AG04450 (cell line): Measurements from ENCODE around the gene ABTB1. TPM values are rescaled to one million over a fixed set of nuclear protein-coding genes. Genes with fewer than 3 reads are reported as not detected.

Experiments
- CTCF ChIA-PET: fragments of 300-600, 350-600 bp; formaldehyde crosslinking; extraction: SDS; loops from one replicate; lab custom pipeline; 2022; ENCODE audit warnings: antibody characterized with exemption, inconsistent platforms; lab: Charles Lee
- POLR2A ChIA-PET: fragments of 350-600 bp; formaldehyde crosslinking; extraction: SDS; loops from one replicate; lab custom pipeline; 2021; ENCODE audit warnings: antibody characterized with exemption, inconsistent platforms; lab: Yijun Ruan, JAX
- DNase-seq: peaks from one replicate; pipeline ENCODE4 v3.0.0-alpha.2; 2011; ENCODE audit warnings: low read depth, low spot score
- H3K27ac ChIP-seq: one replicate; pipeline ENCODE4 v1.5.1; 2012; ENCODE audit warnings: low read depth, low read length, control low read depth
- H3K27me3 ChIP-seq: one replicate; pipeline ENCODE4 v1.6.0; 2012; ENCODE audit warnings: low read length; ENCODE audit not compliant: control insufficient read depth, insufficient read depth
- H3K4me3 ChIP-seq: 2 replicates; pipeline ENCODE4 v1.5.1; 2011; ENCODE audit warnings: mild to moderate bottlenecking, low read depth, low read length, control low read depth
- H3K9me3 ChIP-seq: 2 replicates; pipeline ENCODE4 v1.5.1; 2012; ENCODE audit warnings: low read length; ENCODE audit not compliant: control insufficient read depth, insufficient read depth
- CTCF ChIP-seq: IDR thresholded peaks from 2 replicates; pipeline ENCODE4 v1.5.1; 2011; ENCODE audit warnings: low read depth, low read length, control low read depth, inconsistent platforms
- polyA plus RNA-seq: library from polyadenylated mRNA; depleted of rRNA; stranded (reverse); fragments of >200 nt; gene quantifications from 2 replicates; pipeline ENCODE4 v1.2.3, GENCODE V29; 2011

ABTB1 gene
- polyA plus RNA-seq, 1 experiment: 15.5 TPM

- POLR2A ChIA-PET: interaction anchor here (0.6 kb wide), 1 partner anchor 13 kb away, joined by 6 read pairs; no protein-coding TSS in a partner anchor
- no peak for TF ChIP-seq CTCF
- CTCF ChIA-PET: interaction anchor here (0.6 to 1.8 kb wide), 3 partner anchors 13 to 326 kb away, joined by 3 to 6 read pairs (median 4); no protein-coding TSS in a partner anchor
These were observed 27.9 kb upstream of the ABTB1 start for GRCh38 chr3:127644641-127645370.

GRCh38 chr3:127645371-127646015 lies 27.3 kb upstream of the ABTB1 start:
- no peak for TF ChIP-seq CTCF
- H3K9me3 ChIP-seq: no peaks in the 10 kb centered on the region
- CTCF ChIA-PET: interaction anchor here (1.3 to 1.8 kb wide), 2 partner anchors 187 to 326 kb away, joined by 3 to 6 read pairs; no protein-coding TSS in a partner anchor
- DNase-seq: no peak
- POLR2A ChIA-PET: interaction anchor here (0.6 kb wide), 1 partner anchor 12 kb away, joined by 6 read pairs; no protein-coding TSS in a partner anchor
- H3K27ac ChIP-seq: no peak overlapping the region
- peaks cover 10% of the 10 kb centered on the region for H3K27me3 ChIP-seq
- no peak overlapping the region for H3K4me3 ChIP-seq

More at GRCh38 chr3:127644641-127645370, 27.9 kb upstream of the ABTB1 start:
- Histone ChIP-seq H3K27ac (no peak overlapping the region), H3K27me3 (peaks cover 10% of the 10 kb centered on the region), H3K9me3 (no peaks in the 10 kb centered on the region), H3K4me3 (no peak overlapping the region)
- DNase-seq: no peak

GRCh38 chr3:127646501-127647046 lies 26.2 kb upstream of the ABTB1 start:
- no peak overlapping the region for H3K4me3 ChIP-seq
- TF ChIP-seq CTCF: no peak
- DNase-seq: no peak
- H3K9me3 ChIP-seq: no peaks in the 10 kb centered on the region
- no peak overlapping the region for H3K27ac ChIP-seq
- POLR2A ChIA-PET: no interaction called here
- peaks cover 10% of the 10 kb centered on the region for H3K27me3 ChIP-seq
- CTCF ChIA-PET: interaction anchor here (0.6 to 1.2 kb wide), 3 partner anchors 186 to 324 kb away, joined by 3 to 4 read pairs (median 3); no protein-coding TSS in a partner anchor

GRCh38 chr3:127647166-127647844 lies 25.4 kb upstream of the ABTB1 start:
- DNase-seq: no peak
- H3K27ac ChIP-seq: no peak overlapping the region
- peaks cover 10% of the 10 kb centered on the region for H3K27me3 ChIP-seq
- TF ChIP-seq CTCF: no peak
- no peak overlapping the region for H3K4me3 ChIP-seq
- CTCF ChIA-PET: interaction anchor here (0.6 to 1.2 kb wide), 4 partner anchors 185 to 323 kb away, joined by 3 to 4 read pairs (median 3); no protein-coding TSS in a partner anchor
- POLR2A ChIA-PET: no interaction called here
- no peaks in the 10 kb centered on the region for H3K9me3 ChIP-seq
